Renal cortical epithelial cell (primary cell): ENCODE results near the gene CPT1A. TPM values are rescaled to one million over a fixed set of nuclear protein-coding genes. Genes with fewer than 3 reads are reported as not detected.

Source experiments
- DNase-seq: peaks from one replicate; pipeline ENCODE4 v3.0.0-alpha.2; 2011; ENCODE audit warnings: low read depth
- total RNA-seq: library from RNA; depleted of rRNA; stranded (reverse); fragments of >200 nt; gene quantifications from 2 replicates; pipeline ENCODE4 v1.2.3, GENCODE V29; 2014

The CPT1A gene
- total RNA-seq, 1 donor from 2014 or later, result 18.9 TPM

DNA sequence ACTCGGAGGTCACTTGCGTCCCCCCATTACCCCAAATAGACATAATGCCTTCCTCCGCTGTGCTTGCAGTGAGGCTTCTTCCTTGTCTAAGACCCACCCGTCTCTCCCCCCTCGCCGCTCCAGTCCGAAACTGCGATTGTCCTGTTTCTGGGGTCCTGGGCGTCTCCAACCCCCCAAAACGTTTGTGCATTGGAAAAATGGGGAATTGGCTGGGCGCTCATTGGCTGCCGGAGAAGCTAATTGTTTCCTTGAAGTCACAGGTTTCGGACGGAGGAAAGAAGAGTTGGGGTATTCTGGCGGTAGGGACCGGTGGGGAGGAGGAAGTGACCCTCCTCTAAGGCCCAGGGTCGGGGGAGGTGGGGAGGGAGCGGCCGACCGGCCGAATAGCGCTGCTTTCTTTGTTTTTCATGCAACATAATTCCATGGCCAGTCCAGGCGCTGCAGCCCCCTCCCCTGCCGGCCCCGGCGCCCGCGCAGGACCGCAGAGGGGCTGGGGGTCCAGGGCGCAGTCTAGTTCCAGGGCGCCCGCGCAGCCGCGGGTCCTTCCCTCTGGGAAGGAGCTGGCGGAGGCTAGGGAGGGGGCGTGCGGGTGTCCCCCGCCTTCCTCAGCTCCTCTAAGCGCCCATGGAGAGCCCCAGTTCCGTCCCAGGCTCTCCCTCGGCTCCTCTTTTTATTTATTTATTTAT, 12.7 kb upstream of the CPT1A start:
- no peak for DNase-seq

- DNase-seq, result no peak
Observed at GRCh38 chr11:68852628-68853027, 10.9 kb upstream of the CPT1A start.

GRCh38 chr11:68848429-68848828, 6.7 kb upstream of the CPT1A start:
- DNase-seq, result no peak

DNA sequence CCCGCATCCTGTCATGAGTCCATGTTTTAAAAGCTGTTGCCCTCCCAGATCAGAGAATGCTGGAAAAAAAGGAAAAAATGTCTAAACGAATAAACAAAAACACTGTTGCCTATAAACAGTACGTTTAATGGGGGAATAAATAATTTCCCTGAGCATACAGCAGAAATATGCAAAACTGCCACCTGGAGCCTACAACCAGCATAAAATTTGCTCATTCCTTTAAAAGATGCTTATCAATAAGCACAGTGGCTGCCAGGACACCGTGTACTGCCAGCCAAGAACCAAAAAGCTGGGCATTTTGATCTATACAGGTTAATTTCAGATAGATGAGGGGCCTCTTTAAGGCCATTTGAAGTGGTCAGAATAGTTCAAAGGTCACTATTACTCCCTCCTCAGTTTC, 5.7 kb upstream of the CPT1A start:
- DNase-seq, result no peak

DNA sequence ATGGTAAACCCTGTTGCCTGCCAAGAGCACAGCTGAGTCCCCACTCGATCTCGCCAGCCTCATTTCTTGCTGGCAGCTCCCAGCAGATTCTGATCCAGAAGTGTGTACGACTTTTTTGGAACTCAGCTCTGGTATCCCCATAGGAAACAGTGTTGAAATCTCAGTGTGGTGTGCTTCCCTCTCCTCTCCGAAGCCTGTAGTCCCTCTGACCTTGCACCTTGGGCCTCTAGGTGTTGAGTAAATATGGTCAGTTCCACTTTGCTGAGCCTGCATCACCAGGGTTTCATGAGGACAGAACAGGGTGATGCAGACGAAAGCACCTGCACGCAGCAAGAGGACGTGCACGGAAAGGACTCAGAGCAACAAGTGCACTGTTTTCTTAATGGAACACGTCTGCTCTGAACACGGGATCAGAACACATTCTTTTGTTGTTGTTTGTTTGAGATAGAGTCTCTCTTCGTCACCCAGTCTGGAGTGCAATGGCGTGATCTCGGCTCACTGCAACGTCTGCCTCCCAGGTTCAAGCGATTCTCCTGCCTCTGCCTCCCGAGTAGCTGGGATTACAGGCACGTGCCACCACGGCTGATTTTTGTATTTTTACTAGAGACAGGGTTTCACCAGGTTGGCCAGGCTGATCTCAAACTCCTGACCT, 3.8 kb upstream of the CPT1A start:
- DNase-seq, result no peak

GRCh38 chr11:68844801-68845200, 3.1 kb upstream of the CPT1A start:
- no peak for DNase-seq

- DNase-seq, result no peak
Observed at GRCh38 chr11:68844376-68844775, 2.7 kb upstream of the CPT1A start.

GRCh38 chr11:68843703-68844312, 2.1 kb upstream of the CPT1A start:
- DNase-seq, result no peak

GRCh38 chr11:68843052-68843561, 1.4 kb upstream of the CPT1A start:
- DNase-seq, result no peak

DNA sequence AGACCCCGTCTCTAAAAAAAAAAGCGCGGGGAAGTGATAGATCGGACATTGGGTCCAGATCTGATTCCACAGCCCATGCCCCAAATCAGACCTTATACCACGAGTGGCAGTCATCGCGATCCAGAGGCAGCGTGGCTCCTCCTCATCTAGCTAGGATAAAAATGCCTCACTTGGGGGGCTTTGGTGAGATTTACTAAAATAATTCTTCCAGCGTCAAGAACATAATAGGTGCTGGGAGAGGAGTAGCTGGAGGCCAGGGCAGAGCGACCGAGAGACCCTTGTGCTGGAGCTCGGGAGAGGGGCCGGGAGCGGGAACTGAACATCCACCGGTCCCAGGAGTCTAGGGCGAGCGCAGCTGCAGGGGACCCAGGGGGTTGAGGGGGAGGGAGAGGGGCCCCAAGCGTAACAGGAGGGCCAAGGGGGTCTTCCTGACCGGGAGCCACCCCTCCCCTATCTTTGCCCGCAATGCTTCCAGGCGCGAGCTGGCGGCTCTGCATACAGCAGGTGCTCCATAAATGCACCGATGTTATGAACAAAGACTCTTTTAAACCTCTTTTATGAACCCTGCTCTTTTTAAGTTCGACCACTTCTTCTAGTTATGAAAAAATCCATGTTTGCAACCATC, 823 bp upstream of the CPT1A start:
- no peak for DNase-seq

- no peak for DNase-seq
Observed at GRCh38 chr11:68840661-68841653, 759 bp downstream of the CPT1A start.

GRCh38 chr11:68839911-68840641, 1.6 kb downstream of the CPT1A start:
- no peak for DNase-seq

DNA sequence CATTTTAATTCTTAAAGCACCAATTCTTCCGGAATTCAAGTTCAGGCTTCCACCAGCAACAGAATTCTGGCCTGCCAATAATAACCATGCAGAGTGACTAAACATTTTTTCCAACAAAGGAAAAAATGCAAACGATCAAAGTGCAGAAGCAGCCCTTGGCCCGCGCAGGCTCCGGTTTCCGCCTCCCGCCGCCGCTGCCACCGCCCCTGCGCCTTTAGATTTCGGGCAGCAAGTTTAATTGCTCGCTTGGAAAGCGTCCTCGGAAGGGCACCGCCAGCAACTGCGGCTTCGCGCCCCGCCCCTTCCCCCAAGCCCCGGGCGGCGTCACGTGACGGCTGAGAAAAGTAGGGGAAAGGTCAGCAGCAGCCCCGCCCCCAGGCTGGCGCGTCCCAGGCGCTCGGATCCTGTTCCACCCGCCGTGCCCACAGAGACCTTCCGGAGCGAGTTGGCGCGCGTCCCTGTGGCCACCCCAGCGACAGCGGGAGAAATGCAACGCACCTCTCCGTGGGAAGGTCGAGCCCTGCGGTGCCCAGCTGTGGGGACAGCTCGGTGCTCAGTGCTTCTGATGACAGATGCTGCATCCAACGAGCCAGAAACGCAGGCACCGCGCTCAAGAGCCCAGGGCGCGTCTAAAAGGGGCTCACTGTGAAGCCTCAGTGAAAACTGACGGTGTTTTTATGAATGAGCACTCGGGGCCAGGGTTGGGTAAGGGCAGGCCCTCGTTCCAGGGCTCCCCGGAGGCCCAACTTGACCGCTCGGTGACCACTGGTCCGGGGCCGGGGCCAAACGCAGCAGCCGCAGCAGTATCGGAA, 2.5 kb downstream of the CPT1A start:
- peak; percentile 66 for DNase-seq

DNA sequence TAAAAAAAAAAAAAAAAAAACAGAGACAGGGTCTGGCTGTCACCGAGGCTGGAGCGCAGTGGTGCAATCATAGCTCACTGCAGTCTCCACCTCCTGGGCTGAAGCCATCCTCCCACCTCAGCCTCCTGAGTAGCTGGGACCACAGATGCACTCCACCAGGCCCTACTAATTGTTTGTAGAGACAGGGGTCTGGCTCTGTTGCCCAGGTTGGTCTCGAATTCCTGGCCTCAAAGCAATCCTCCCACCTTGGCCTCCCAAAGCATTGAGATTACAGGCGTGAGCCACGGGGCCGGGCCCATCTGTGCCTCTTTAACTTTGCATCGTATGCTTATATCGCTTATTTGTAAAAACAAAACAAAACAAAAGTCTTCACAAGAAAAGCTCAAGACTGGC, 3.1 kb downstream of the CPT1A start:
- no peak for DNase-seq

DNA sequence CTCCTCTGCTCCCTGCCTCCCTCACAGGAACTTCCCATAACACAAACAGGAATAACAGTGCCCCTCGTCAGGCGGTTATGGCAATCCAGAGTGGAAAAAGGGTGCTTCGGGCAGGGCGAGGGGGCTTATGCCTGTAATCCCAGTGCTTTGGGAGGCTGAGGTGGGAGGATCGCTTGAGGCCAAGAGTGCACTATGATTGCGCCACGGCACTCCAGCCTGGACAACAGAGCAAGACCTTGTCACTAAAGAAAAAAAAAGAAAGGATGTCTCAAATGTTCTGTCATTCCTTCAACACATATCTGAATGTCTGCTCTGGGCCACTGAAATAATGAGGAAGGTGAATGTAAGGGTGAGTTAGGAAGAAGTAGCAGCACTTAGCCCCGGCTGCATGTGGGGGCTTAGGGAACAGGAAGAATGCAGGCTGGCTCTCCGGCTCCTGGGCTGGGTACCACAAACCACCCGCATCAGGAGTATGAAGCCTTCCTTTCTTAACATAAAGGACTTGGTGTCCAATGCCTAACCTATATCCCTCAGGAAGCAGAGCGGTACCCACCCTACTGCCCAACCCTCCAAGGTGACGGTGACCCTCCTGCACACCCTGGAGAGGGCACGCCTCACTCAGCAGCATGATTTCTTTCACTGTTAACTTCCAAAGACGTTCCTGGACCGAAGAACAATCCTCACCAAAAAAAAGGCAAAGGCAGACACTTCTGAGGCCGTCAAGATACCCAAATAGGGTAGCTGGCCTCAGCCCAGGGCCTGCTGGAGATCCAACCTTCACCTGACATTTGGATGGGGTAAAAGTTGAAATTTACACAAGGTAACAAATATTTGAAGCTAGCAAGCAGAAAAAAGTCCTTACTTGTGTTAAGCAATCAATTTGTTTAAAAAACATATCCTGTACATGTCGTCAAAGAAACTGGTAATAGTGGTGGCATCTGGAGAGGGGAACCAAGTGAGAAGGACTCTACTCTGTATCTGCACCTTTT, 3.8 kb downstream of the CPT1A start:
- no peak for DNase-seq

- DNase-seq, result no peak
Observed at GRCh38 chr11:68835749-68836148, 6.0 kb downstream of the CPT1A start.

- no peak for DNase-seq
Observed at GRCh38 chr11:68835328-68835727, 6.4 kb downstream of the CPT1A start.

GRCh38 chr11:68832476-68833181, 9.1 kb downstream of the CPT1A start:
- DNase-seq, result no peak
